GM12801 (cell line): Measurements from ENCODE around the gene CHMP3.

Experiments
- TF ChIP-seq, protein P1 (sequence below): IDR thresholded peaks from one replicate; pipeline ENCODE4 v1.5.1; 2011; ENCODE audit warnings: control low read depth; ENCODE audit not compliant: insufficient read length; ENCODE audit errors: extremely low read depth

CHMP3 gene

DNA sequence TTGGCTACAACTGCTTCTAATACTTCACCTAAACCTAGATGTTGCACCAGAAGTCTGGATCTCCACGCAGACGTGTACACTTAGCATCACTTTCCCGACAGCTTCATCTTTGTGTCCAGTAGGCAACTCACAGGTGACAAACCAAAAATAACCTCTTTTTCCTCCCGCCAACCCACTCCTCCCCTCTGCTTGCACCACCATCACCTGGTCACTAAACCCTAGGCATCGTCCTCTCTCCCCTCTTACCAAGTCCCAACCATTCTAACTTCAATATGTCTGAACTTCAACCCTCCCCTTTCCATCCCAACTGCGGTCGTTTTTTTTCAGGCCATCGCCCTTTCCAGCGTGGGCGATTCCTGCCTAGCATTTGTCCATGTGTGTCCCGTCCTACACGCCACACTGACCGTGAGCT is 413 bp upstream of the CHMP3 start:
- TF ChIP-seq, protein P1, sequence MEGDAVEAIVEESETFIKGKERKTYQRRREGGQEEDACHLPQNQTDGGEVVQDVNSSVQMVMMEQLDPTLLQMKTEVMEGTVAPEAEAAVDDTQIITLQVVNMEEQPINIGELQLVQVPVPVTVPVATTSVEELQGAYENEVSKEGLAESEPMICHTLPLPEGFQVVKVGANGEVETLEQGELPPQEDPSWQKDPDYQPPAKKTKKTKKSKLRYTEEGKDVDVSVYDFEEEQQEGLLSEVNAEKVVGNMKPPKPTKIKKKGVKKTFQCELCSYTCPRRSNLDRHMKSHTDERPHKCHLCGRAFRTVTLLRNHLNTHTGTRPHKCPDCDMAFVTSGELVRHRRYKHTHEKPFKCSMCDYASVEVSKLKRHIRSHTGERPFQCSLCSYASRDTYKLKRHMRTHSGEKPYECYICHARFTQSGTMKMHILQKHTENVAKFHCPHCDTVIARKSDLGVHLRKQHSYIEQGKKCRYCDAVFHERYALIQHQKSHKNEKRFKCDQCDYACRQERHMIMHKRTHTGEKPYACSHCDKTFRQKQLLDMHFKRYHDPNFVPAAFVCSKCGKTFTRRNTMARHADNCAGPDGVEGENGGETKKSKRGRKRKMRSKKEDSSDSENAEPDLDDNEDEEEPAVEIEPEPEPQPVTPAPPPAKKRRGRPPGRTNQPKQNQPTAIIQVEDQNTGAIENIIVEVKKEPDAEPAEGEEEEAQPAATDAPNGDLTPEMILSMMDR: no peak

DNA sequence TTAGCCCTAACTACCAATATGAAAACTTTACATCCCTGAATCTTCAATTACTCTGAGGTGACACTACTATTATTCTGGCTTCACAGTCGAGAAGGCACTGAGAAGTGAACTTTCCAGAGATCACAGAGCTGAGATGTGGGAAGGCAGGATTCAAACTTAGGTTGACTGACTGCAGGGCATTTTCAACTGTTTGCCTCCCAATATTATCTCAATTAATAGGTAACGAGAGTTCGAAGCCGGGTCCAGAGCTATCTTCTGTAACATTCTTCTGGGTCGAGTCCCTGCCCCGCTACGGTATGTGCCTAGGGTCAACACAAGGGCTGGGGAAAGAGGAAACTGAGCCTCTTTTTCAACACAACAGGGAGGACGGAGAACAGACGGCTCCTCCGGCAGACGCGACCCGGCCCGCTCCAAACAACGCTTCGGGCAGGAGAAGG is 740 bp downstream of the CHMP3 start:
- TF ChIP-seq, protein P1: no peak

DNA sequence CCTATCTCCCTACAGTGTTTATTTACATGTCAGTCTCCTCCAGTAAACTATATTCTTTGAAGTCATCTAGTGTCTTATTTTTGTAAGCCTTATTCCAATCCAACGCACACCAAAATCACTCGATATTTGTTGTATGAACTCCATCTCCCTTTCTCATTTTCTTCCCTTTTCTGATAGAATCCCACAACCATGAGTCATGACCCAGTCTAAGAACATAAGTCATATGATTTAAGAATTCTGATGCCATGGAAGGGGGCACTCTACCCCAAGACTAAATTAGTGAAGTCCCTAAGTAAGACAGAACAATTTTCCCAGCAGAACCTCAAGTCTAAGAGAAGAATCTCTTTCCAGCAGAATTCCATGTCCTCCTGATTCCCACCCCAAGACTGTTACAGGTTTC is 5.4 kb downstream of the CHMP3 start:
- TF ChIP-seq, protein P1: no peak

DNA sequence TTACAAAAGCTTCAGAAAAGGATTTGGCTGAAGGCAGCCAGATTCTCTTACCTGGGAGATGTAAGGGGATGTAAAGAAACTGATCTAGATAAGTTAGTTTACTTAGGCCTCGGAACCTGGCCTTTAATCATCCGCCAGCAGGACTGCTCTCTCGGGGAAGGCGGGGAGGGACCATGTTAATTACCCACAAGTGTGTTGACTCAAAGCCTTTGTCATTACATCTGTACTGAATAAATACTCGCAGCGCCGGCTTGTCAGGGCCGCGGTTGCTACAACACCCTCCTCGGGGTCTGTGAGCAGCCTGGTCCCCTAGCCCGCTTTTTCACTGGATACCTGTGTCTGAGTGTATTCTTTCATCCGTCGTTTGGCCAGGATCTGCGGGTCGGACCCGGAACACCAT is 6.7 kb downstream of the CHMP3 start:
- TF ChIP-seq, protein P1: no peak

DNA sequence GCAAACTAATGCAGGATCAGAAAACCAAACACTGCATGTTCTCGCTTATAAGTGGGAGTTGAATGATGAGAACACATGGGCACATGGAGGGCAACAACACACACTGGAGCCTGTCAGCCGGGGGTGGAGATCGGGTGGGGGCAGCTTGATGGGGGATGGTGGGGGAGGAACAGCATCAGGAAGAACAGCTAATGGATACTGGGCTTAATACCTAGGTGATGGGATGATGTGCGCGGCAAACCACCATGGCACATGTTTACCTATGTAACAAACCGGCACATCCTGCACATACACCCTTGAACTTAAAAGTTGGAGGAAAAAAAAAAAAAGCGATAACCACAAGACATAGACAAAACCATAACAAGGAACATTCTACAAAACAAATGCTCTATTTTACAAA is 10.4 kb downstream of the CHMP3 start:
- TF ChIP-seq, protein P1: no peak

DNA sequence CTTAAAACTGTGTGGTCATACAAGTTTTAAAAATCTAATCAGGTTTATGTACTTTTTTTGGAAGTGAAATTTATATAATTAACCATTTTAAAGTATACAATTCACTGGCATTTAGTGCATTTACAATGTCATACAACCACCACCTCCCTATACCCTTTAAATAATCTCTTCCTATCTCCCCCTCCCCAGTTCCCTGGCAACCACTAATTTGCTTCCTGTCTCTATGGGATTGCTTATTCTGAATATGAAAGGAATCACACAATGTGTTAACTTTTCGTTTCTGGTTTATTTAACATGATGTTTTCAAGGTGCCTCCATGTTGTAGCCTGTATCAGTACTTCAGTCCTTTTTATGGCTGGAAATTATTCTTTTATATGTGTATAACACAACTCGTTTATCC is 19.4 kb downstream of the CHMP3 start:
- TF ChIP-seq, protein P1: no peak

DNA sequence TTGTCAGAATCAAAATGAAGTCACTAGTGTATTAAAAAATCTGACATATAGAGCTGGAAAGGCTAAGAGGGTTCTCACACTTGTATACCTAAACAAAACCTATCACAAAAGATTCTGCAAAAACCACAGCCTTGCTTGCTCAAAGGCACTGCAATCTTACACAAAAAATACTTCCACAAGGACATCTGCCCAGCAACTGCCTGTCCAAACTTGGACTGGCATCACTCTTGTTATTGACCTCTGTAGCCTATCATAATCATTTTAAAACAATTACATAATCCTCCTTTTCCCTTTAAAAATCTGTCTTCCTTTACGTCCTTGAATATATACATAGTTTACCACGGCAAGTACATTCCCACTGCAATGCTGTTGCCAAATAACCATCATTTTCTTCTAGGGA is 19.9 kb downstream of the CHMP3 start:
- TF ChIP-seq, protein P1: no peak

DNA sequence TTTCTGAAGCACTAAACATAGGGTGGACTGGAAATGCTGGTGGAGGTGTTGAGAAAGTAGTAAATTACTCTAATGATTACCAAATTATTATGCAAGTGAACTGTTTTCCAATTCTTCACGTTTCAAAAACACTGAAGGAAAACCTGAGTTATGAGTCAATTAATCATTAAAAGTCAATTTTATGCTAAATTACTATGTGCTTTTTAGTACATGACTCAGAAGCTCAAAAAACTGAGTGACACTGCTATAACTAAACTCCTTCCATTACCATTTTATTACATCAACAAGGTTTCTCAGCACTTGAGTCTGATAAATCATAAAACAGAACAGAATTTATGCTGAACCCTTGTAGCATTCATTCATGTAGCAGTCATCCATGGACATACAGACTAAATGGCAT is 20.4 kb downstream of the CHMP3 start:
- TF ChIP-seq, protein P1: no peak
